ENCODE results near the gene ATP6V0A4. TPM values are rescaled to one million over a fixed set of nuclear protein-coding genes. Genes with fewer than 3 reads are reported as not detected.

Gene ATP6V0A4
- total RNA-seq, 2 donors from 2014 or later: not detected

- DNase-seq: no peak
- H3K4me3 ChIP-seq: no peak overlapping the region
- intact Hi-C loops (cut with DNase I): no loop called here
- H3K27me3 ChIP-seq: no peaks in the 10 kb centered on the region
- H3K9me3 ChIP-seq: no peaks in the 10 kb centered on the region
- H3K36me3 ChIP-seq: no peaks in the 10 kb centered on the region
- no peak for TF ChIP-seq CTCF (IDR thresholded peaks at IDR 0.05)
- H3K9ac ChIP-seq (ENCODE audit: low read depth in 2 of 2, low read length in 2 of 2): no peak overlapping the region
- no peak overlapping the region for H3K27ac ChIP-seq
- H3K4me1 ChIP-seq: no peaks in the 10 kb centered on the region
Measured at GRCh38 chr7:138755331-138755747, 42.7 kb downstream of the ATP6V0A4 start.

DNA sequence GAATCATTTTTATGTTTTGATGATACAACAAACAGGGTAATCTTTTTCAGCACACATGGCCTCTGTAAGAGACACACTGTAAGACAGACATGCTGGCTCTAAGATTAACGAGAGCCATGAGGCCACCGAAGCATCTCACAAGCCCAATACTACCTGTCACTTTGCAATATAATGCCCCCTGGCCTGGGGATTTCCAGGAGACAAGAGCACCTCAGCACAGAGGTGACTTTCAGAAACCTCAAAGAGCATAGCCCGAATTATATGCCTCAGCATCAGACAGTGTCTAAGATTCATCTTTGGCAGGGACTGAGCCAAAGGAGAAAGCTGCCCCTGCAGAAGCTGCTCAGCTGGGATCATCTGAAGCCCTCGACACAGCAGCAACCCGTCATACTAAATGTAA lies 44.4 kb downstream of the ATP6V0A4 start:
- Histone ChIP-seq H3K4me1 (no peaks in the 10 kb centered on the region), H3K4me3 (no peak overlapping the region), H3K9ac (ENCODE audit: low read depth in 2 of 2, low read length in 2 of 2) (no peak overlapping the region), H3K36me3 (no peaks in the 10 kb centered on the region), H3K27me3 (no peaks in the 10 kb centered on the region), H3K9me3 (no peaks in the 10 kb centered on the region), H3K27ac (no peak overlapping the region)
- no peak for DNase-seq
- no peak for TF ChIP-seq CTCF (IDR thresholded peaks at IDR 0.05)
- intact Hi-C loops (cut with DNase I): no loop called here

- Histone ChIP-seq H3K9me3 (no peaks in the 10 kb centered on the region), H3K4me1 (no peaks in the 10 kb centered on the region), H3K27me3 (no peaks in the 10 kb centered on the region), H3K36me3 (no peaks in the 10 kb centered on the region), H3K27ac (no peak overlapping the region), H3K9ac (ENCODE audit: low read depth in 2 of 2, low read length in 2 of 2) (no peak overlapping the region), H3K4me3 (no peak overlapping the region)
- no peak for TF ChIP-seq CTCF (IDR thresholded peaks at IDR 0.05)
- no peak for DNase-seq
- intact Hi-C loops (cut with DNase I): no loop called here
Measured at GRCh38 chr7:138753150-138753518, 44.9 kb downstream of the ATP6V0A4 start.

DNA sequence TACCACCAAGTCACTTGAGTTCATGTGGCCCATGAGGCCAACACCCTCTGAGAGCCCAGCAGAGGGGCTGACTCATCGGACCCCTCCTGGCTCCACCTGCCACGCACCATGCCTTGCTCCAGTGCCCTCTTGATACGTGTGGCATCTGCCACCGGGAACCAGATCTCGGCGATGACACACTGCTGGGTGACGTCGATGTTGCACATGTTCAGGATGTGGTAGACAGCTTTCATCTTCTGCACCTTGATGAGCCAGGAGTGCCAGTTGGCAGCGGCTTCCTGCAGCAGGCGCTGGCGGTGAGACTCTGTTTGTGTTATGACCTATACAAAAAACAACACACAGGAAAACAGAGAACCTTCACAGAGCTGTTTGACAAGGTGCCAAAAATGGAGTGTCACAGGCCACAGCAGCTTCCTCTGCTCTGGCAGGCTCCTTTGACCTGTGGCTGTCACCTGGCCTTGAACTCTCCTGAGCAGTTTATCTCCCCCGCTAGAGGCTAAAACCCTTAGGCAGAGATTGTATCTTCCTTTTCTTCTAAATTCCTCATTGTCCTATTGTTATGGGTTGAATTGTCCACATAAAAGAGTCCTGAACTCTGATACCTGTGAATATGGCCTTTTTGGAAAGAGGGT lies 45.4 kb downstream of the ATP6V0A4 start:
- H3K9me3 ChIP-seq: no peaks in the 10 kb centered on the region
- peak; percentile 23 for DNase-seq
- no peak overlapping the region for H3K27ac ChIP-seq
- no peak for TF ChIP-seq CTCF (IDR thresholded peaks at IDR 0.05)
- no peaks in the 10 kb centered on the region for H3K4me1 ChIP-seq
- no peak overlapping the region for H3K9ac ChIP-seq (ENCODE audit: low read depth in 2 of 2, low read length in 2 of 2)
- H3K36me3 ChIP-seq: no peaks in the 10 kb centered on the region
- intact Hi-C loops (cut with DNase I): no loop called here
- H3K27me3 ChIP-seq: no peaks in the 10 kb centered on the region
- H3K4me3 ChIP-seq: no peak overlapping the region

DNA sequence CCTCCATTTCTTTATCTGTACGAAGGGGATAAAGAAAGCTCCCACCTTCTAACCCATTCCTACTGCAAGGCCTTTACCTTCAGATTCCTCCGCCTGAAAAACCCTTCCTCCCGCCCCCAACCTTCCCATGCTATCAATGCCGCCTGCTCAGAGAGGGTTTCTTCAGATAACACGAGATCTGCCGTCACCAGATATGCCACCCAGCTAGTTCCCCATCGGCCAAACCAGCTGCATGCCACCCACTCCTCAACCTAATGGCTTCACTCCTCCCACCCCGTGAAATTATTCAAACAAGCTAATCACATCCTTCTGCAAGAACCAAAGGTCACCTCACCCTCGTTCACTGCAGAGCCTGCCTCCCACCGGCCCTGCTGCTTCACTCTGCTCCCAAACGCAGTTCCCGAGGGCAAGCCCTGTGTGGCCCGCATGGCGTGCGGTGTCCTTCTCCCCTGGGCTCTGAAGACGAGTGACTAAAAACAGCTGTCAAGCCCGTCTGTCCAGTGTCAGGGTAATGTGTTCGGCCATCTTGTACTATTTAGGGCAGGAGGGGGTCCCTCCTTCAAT lies 47.0 kb downstream of the ATP6V0A4 start:
- Histone ChIP-seq H3K9me3 (no peaks in the 10 kb centered on the region), H3K36me3 (no peaks in the 10 kb centered on the region), H3K9ac (ENCODE audit: low read depth in 2 of 2, low read length in 2 of 2) (no peak overlapping the region), H3K27ac (no peak overlapping the region), H3K4me1 (no peaks in the 10 kb centered on the region), H3K4me3 (no peak overlapping the region), H3K27me3 (no peaks in the 10 kb centered on the region)
- no peak for DNase-seq
- intact Hi-C loops (cut with DNase I): no loop called here
- no peak for TF ChIP-seq CTCF (IDR thresholded peaks at IDR 0.05)
